ENCODE measurements around the gene NCKAP1.

The NCKAP1 gene

DNA sequence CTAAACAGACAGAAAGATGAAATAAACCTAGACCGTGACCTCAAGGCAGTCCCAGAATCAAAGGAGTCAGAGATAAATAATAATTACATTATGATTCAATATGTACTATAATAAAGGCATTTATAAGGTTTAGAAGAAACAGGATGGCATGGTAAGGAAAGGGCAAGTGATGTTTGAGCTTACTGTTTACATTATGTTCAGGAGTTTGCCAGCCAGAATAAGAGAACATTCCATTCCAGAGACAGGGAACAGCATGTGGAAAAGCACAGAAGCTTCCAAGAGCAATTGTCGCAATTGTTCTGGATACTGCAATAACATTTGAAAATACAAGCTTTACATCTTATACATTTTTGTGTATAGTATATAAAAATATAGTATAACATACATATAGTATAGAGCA is 121.8 kb downstream of the NCKAP1 start:
- H2AFZ ChIP-seq (ENCODE audit: low read length): no peak overlapping the region
- H3K9me2 ChIP-seq (replicated peaks; ENCODE audit: low read depth, low read length): no peaks in the 10 kb centered on the region
- peaks cover 11% of the 10 kb centered on the region for H3K4me1 ChIP-seq (ENCODE audit: insufficient read depth, low read length, poor library complexity, severe bottlenecking)
- no peaks in the 10 kb centered on the region for H3K27me3 ChIP-seq (ENCODE audit: insufficient read depth, low read length, poor library complexity, severe bottlenecking)
- H3K4me2 ChIP-seq (ENCODE audit: low read depth, low read length, poor library complexity, severe bottlenecking): no peak overlapping the region
- TF ChIP-seq EZH2phosphoT487 (IDR thresholded peaks at IDR 0.05; ENCODE audit: borderline replicate concordance): no peak
- TF ChIP-seq, protein P1, sequence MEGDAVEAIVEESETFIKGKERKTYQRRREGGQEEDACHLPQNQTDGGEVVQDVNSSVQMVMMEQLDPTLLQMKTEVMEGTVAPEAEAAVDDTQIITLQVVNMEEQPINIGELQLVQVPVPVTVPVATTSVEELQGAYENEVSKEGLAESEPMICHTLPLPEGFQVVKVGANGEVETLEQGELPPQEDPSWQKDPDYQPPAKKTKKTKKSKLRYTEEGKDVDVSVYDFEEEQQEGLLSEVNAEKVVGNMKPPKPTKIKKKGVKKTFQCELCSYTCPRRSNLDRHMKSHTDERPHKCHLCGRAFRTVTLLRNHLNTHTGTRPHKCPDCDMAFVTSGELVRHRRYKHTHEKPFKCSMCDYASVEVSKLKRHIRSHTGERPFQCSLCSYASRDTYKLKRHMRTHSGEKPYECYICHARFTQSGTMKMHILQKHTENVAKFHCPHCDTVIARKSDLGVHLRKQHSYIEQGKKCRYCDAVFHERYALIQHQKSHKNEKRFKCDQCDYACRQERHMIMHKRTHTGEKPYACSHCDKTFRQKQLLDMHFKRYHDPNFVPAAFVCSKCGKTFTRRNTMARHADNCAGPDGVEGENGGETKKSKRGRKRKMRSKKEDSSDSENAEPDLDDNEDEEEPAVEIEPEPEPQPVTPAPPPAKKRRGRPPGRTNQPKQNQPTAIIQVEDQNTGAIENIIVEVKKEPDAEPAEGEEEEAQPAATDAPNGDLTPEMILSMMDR (conservative IDR thresholded peaks at IDR 0.05; ENCODE audit: low read length): no peak
- H3K9me3 ChIP-seq (ENCODE audit: insufficient read depth, low read depth, low read length): no peaks in the 10 kb centered on the region
- H3K4me3 ChIP-seq (ENCODE audit: low read length, poor library complexity, severe bottlenecking): no peak overlapping the region
- H3K79me2 ChIP-seq (ENCODE audit: insufficient read depth, low read length): no peaks in the 10 kb centered on the region
- no peaks in the 10 kb centered on the region for H3F3A ChIP-seq (ENCODE audit: low read depth)
- H3K9ac ChIP-seq (ENCODE audit: low read depth, low read length, poor library complexity, severe bottlenecking): no peak overlapping the region
- no peaks in the 10 kb centered on the region for H4K20me1 ChIP-seq (ENCODE audit: insufficient read depth, low read length, poor library complexity, severe bottlenecking)
- no peaks in the 10 kb centered on the region for H3K36me3 ChIP-seq (ENCODE audit: insufficient read depth, low read length)

DNA sequence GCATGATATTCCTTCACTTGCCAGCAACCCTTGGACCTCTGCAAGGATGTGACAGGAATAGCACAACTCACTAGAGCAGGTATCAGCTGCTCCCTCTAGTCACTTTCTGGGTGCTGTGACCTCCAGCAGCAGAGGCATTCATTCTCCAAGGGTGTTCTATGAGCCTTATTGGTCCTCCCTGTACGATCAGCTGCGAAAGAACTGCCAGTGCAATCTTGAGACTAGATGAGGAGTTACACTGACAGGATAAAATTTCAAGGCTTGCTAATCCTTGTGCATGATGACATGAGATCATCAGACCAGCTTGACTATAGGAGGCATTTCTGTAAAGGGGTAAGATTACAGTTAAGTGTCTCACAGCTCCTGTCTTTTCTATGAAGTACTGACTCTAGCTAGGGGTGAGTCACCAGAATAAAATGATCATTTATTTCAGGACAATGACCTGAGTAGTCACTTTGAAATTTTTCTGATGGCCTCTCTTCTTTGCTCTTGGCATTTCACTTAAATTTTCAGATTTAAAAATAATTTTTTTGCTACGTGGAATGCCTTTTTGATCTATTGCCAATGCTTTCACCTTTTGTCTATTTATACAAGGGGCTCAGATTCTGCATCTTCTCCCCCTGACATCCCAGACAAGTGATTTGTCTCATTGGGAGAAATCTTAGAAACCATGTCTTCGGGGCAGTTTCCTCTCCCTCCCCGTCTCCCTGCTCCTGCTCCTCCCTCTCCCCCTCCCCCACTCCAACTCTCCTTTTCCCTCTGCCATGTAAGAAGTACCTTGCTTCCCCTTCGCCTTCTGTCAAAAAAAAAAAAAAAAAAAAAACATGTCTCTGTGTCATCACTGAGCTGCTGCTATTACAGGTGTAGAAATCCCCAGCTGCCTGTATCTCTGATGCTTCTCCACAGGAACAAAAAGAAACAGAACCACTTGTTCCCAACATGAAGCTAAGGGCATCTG is 122.6 kb downstream of the NCKAP1 start:
- no peak for TF ChIP-seq EZH2phosphoT487 (IDR thresholded peaks at IDR 0.05; ENCODE audit: borderline replicate concordance)
- Histone ChIP-seq H4K20me1 (ENCODE audit: insufficient read depth, low read length, poor library complexity, severe bottlenecking) (no peaks in the 10 kb centered on the region), H3K27me3 (ENCODE audit: insufficient read depth, low read length, poor library complexity, severe bottlenecking) (no peaks in the 10 kb centered on the region), H3K79me2 (ENCODE audit: insufficient read depth, low read length) (no peaks in the 10 kb centered on the region), H3K9ac (ENCODE audit: low read depth, low read length, poor library complexity, severe bottlenecking) (no peak overlapping the region), H2AFZ (ENCODE audit: low read length) (no peak overlapping the region), H3K4me2 (ENCODE audit: low read depth, low read length, poor library complexity, severe bottlenecking) (no peak overlapping the region), H3K36me3 (ENCODE audit: insufficient read depth, low read length) (no peaks in the 10 kb centered on the region), H3K9me2 (replicated peaks; ENCODE audit: low read depth, low read length) (no peaks in the 10 kb centered on the region), H3F3A (ENCODE audit: low read depth) (no peaks in the 10 kb centered on the region), H3K4me3 (ENCODE audit: low read length, poor library complexity, severe bottlenecking) (no peak overlapping the region), H3K4me1 (ENCODE audit: insufficient read depth, low read length, poor library complexity, severe bottlenecking) (peaks cover 8% of the 10 kb centered on the region), H3K9me3 (ENCODE audit: insufficient read depth, low read depth, low read length) (no peaks in the 10 kb centered on the region)

DNA sequence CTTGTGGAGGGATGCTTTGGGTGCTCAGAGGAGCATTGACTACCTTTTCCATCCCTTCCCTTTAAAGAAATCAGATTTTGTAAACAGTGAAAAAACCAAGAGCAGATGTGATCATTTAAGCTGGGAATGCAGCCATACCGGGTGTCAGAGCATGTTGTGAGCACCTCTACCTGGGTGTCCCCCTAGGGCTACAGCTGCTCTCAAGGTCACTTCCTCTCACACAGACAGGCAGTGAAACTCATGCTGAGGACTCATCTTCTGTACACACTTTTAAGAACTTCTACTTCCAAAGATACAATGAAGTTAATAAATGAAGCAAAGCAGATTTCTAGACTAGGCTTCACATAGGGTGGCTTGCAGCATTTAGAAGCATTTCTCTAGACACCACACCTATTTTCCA is 123.4 kb downstream of the NCKAP1 start:
- no peak overlapping the region for H3K9ac ChIP-seq (ENCODE audit: low read depth, low read length, poor library complexity, severe bottlenecking)
- H3K4me3 ChIP-seq (ENCODE audit: low read length, poor library complexity, severe bottlenecking): no peak overlapping the region
- no peaks in the 10 kb centered on the region for H3K9me3 ChIP-seq (ENCODE audit: insufficient read depth, low read depth, low read length)
- no peaks in the 10 kb centered on the region for H3K9me2 ChIP-seq (replicated peaks; ENCODE audit: low read depth, low read length)
- H2AFZ ChIP-seq (ENCODE audit: low read length): no peak overlapping the region
- H3K36me3 ChIP-seq (ENCODE audit: insufficient read depth, low read length): no peaks in the 10 kb centered on the region
- H3K4me1 ChIP-seq (ENCODE audit: insufficient read depth, low read length, poor library complexity, severe bottlenecking): no peaks in the 10 kb centered on the region
- no peaks in the 10 kb centered on the region for H4K20me1 ChIP-seq (ENCODE audit: insufficient read depth, low read length, poor library complexity, severe bottlenecking)
- no peak overlapping the region for H3K4me2 ChIP-seq (ENCODE audit: low read depth, low read length, poor library complexity, severe bottlenecking)
- H3F3A ChIP-seq (ENCODE audit: low read depth): no peaks in the 10 kb centered on the region
- no peaks in the 10 kb centered on the region for H3K27me3 ChIP-seq (ENCODE audit: insufficient read depth, low read length, poor library complexity, severe bottlenecking)
- TF ChIP-seq, protein P1 (conservative IDR thresholded peaks at IDR 0.05; ENCODE audit: low read length): no peak
- TF ChIP-seq EZH2phosphoT487 (IDR thresholded peaks at IDR 0.05; ENCODE audit: borderline replicate concordance): no peak
- H3K79me2 ChIP-seq (ENCODE audit: insufficient read depth, low read length): no peaks in the 10 kb centered on the region

All from Loucy (cell line).